Mesenchymal stem cell (in vitro differentiated cells and primary cell): ENCODE data around the gene GET4.

ENCODE experiments used
- DNase-seq: peaks from one replicate; pipeline ENCODE4 v3.0.0-alpha.2; 2013
- H2AFZ ChIP-seq: one replicate; pipeline ENCODE4 v1.6.1; 2013; ENCODE audit warnings: low read depth, mild to moderate bottlenecking, control low read depth, inconsistent platforms, low read length, moderate library complexity
- H2AK5ac ChIP-seq: 2 replicates; pipeline ENCODE4 v1.6.1; 2013; ENCODE audit warnings: low read length, moderate library complexity, mild to moderate bottlenecking, inconsistent platforms; ENCODE audit not compliant: severe bottlenecking
- H2BK120ac ChIP-seq: one replicate; pipeline ENCODE4 v1.6.1; 2013; ENCODE audit warnings: low read depth, mild to moderate bottlenecking, inconsistent platforms, low read length, moderate library complexity
- H2BK12ac ChIP-seq, 2 experiments: one replicate each; pipeline ENCODE4 v1.6.1; 2013; ENCODE audit warnings: inconsistent platforms in 2 of 2, low read length in 2 of 2, mild to moderate bottlenecking in 2 of 2, moderate library complexity in 2 of 2, control low read depth in 1 of 2
- H2BK15ac ChIP-seq: one replicate; pipeline ENCODE4 v1.6.1; 2013; ENCODE audit warnings: mild to moderate bottlenecking, low read depth, inconsistent platforms; ENCODE audit not compliant: poor library complexity, severe bottlenecking
- H2BK5ac ChIP-seq: 2 replicates; pipeline ENCODE4 v1.6.1; 2013; ENCODE audit warnings: low read depth, mild to moderate bottlenecking, low read length, control low read depth, inconsistent platforms; ENCODE audit not compliant: poor library complexity, severe bottlenecking
- H3K14ac ChIP-seq, 2 experiments: one replicate each; pipeline ENCODE4 v1.6.1; 2013; ENCODE audit warnings: inconsistent platforms in 2 of 2, low read length in 2 of 2, control low read depth in 1 of 2, mild to moderate bottlenecking in 1 of 2, moderate library complexity in 1 of 2
- H3K18ac ChIP-seq, 2 experiments: one replicate each; pipeline ENCODE4 v1.6.1; 2013; ENCODE audit warnings: inconsistent platforms in 2 of 2, low read length in 2 of 2, control low read depth in 1 of 2, low read depth in 1 of 2, mild to moderate bottlenecking in 1 of 2
- H3K23ac ChIP-seq, 2 experiments: one replicate each; pipeline ENCODE4 v1.6.1; 2013; ENCODE audit warnings: inconsistent platforms in 2 of 2, low read length in 2 of 2, mild to moderate bottlenecking in 2 of 2, moderate library complexity in 2 of 2, control low read depth in 1 of 2
- H3K27ac ChIP-seq: 2 replicates; pipeline ENCODE4 v1.5.1; 2013; ENCODE audit warnings: mild to moderate bottlenecking, moderate library complexity, low read length, control low read depth, inconsistent platforms; ENCODE audit not compliant: poor library complexity, severe bottlenecking
- H3K27me3 ChIP-seq, 2 experiments: 2 replicates each; pipeline versions ENCODE4 v1.6.1 to v1.7.0; 2013; ENCODE audit warnings: low read length in 2 of 2, mild to moderate bottlenecking in 2 of 2, moderate library complexity in 2 of 2, control low read depth in 1 of 2, inconsistent platforms in 1 of 2; ENCODE audit not compliant: control insufficient read depth in 1 of 2, insufficient read depth in 1 of 2
- H3K36me3 ChIP-seq, 2 experiments: 2 replicates each; pipeline versions ENCODE4 v1.6.1 to v1.7.0; 2013; ENCODE audit warnings: low read length in 2 of 2, control low read depth in 1 of 2, inconsistent platforms in 1 of 2, low read depth in 1 of 2, mild to moderate bottlenecking in 1 of 2; ENCODE audit not compliant: insufficient read depth in 2 of 2, control insufficient read depth in 1 of 2
- H3K4ac ChIP-seq, 2 experiments: one replicate each; pipeline ENCODE4 v1.6.1; 2013; ENCODE audit warnings: inconsistent platforms in 2 of 2, low read length in 2 of 2, mild to moderate bottlenecking in 2 of 2, moderate library complexity in 2 of 2, control low read depth in 1 of 2, low read depth in 1 of 2
- H3K4me1 ChIP-seq: 2 replicates; pipeline ENCODE4 v1.6.1; 2013; ENCODE audit warnings: low read depth, low read length, control low read depth; ENCODE audit not compliant: control insufficient read depth, insufficient read depth
- H3K4me2 ChIP-seq: 2 replicates; pipeline ENCODE4 v1.6.1; 2013; ENCODE audit warnings: low read length, mild to moderate bottlenecking, inconsistent platforms; ENCODE audit not compliant: poor library complexity, severe bottlenecking
- H3K4me3 ChIP-seq, 2 experiments: 2 replicates each; pipeline versions ENCODE4 v1.5.1 to v1.7.0; 2013; ENCODE audit warnings: low read length in 2 of 2, mild to moderate bottlenecking in 2 of 2, control low read depth in 1 of 2, low read depth in 1 of 2; ENCODE audit not compliant: insufficient read depth in 1 of 2
- H3K79me1 ChIP-seq: replicated peaks from 2 replicates; pipeline ENCODE4 v1.6.1; 2013; ENCODE audit warnings: mild to moderate bottlenecking, control low read depth, low read length, inconsistent platforms; ENCODE audit not compliant: poor library complexity, severe bottlenecking
- H3K9ac ChIP-seq: 2 replicates; pipeline ENCODE4 v1.7.0; 2013; ENCODE audit warnings: mild to moderate bottlenecking, low read length, moderate library complexity
- H3K9me3 ChIP-seq: 2 replicates; pipeline ENCODE4 v1.7.0; 2013; ENCODE audit warnings: mild to moderate bottlenecking, low read length; ENCODE audit not compliant: control insufficient read depth
- H4K8ac ChIP-seq: one replicate; pipeline ENCODE4 v1.6.1; 2013; ENCODE audit warnings: inconsistent platforms, mild to moderate bottlenecking, low read length, moderate library complexity
- H4K91ac ChIP-seq: one replicate; pipeline ENCODE4 v1.6.1; 2013; ENCODE audit warnings: mild to moderate bottlenecking, low read length, inconsistent platforms
- WGBS: methylation state at CpG from one replicate; pipeline ENCODE4 v1.1.7; 2013; ENCODE audit warnings: mixed read lengths; 5-methylcytosine and 5-hydroxymethylcytosine counted together

The GET4 gene

DNA sequence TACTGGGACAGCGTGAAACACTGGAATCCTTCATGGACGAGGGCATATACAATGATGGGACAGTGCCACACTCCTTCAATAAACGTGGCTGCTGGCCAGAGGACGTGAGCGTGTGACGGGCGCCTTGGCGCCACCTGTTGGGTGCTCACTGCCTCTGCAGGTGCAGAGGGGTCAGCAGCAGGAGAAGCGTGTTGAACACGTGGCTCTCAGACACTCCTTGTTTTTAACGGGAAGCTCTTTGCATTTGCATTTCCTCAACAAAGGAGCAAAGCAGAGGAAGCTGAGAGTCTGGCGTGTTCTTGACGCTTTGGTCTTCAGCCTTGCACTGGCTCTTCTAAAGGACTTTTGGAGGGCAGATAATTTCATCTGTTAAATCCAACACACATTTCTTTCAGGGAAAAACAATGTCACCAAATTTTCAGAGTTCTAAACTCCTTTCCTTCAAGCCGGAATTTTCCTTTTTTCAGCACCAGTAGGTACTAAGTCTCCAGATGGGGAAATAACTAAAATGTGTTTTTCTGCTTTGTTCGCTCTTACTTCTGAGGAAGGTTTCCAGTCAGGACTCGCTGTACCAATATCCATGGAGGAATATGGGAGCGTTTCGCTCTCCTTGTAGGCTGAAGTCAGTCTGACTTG is 2.9 kb upstream of the GET4 start:
- WGBS = 37% methylated on average over 18 of the region's 18 CpGs
- no peak overlapping the region for H3K4me2 ChIP-seq

DNA sequence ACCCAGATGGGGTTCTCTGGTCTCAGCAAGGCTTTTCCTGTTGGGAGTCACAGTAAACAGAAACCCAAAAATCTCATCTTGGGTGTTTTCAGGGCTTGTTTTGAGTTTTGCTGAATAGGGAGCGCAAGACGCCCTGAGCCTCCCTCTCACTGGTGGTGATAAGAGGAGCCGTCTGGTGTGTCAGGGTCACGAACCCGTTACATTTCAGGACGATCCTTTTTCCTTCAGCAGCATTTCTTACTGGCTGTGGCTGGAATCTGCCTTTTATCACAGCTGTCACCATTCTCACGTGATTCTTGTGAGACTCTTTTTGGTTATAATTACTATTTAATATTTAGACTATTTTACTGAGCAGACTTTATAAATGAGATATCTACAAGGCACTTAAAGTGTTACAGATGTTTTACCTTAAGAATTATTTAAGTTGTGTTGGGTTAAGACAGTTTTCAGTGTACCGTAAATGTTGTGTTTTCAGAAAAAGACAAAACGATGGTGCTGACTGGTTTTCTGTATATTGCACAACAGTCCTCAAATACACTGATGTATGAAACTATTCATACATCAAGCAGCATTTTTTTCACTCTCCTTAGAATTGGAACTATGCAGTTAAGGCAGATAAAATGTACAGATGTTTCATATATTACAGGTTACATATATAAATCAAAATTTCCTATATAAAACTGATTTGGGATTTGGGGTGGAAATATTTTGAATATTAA is 2.2 kb upstream of the GET4 start:
- H2BK12ac ChIP-seq = no peak overlapping the region
- peak overlapping the region; percentile 61 for H3K9ac ChIP-seq
- no peak overlapping the region for H3K27ac ChIP-seq
- 45% methylated on average over 7 of the region's 9 CpGs for WGBS
- no peak overlapping the region for H3K4me3 ChIP-seq
- H2BK15ac ChIP-seq = peak overlapping the region; percentile 54
- peaks cover 12% of the 10 kb centered on the region for H3K4me1 ChIP-seq
- H3K79me1 ChIP-seq = peaks cover 17% of the 10 kb centered on the region
- H2BK120ac ChIP-seq = no peak overlapping the region
- H4K8ac ChIP-seq = no peak overlapping the region
- no peaks in the 10 kb centered on the region for H3K9me3 ChIP-seq
- H3K4me2 ChIP-seq = no peak overlapping the region
- H2AFZ ChIP-seq = no peak overlapping the region
- H2BK5ac ChIP-seq = no peak overlapping the region
- peak overlapping the region; percentile 85 for H2AK5ac ChIP-seq
- no peak overlapping the region for H4K91ac ChIP-seq
- H3K27me3 ChIP-seq = no peaks in the 10 kb centered on the region
- peak overlapping the region in 1 of 2 experiments; percentile 47 for H3K18ac ChIP-seq
- no peak overlapping the region for H3K14ac ChIP-seq
- H3K4ac ChIP-seq = no peak overlapping the region
- no peak overlapping the region for H3K23ac ChIP-seq
- H3K36me3 ChIP-seq = peaks cover 37 to 59% of the 10 kb centered on the region in 2 experiments
- peak; percentile 87 for DNase-seq

More for the DNA sequence above, 2.9 kb upstream of the GET4 start:
- Histone ChIP-seq H3K18ac (peak overlapping the region; percentile 37 to 47), H4K8ac (no peak overlapping the region), H3K27me3 (no peaks in the 10 kb centered on the region), H3K9me3 (no peaks in the 10 kb centered on the region), H2BK12ac (peak overlapping the region in 1 of 2 experiments; percentile 35), H2AFZ (no peak overlapping the region), H3K4me1 (peaks cover 10% of the 10 kb centered on the region), H2AK5ac (peak overlapping the region; percentile 85), H2BK120ac (no peak overlapping the region), H3K9ac (peak overlapping the region; percentile 61), H3K4ac (no peak overlapping the region), H2BK5ac (no peak overlapping the region), H3K23ac (no peak overlapping the region), H3K14ac (no peak overlapping the region), H3K36me3 (peaks cover 35 to 63% of the 10 kb centered on the region in 2 experiments), H2BK15ac (peak overlapping the region; percentile 54), H3K79me1 (peaks cover 19% of the 10 kb centered on the region), H3K27ac (no peak overlapping the region), H4K91ac (no peak overlapping the region), H3K4me3 (no peak overlapping the region)
- peak; percentile 80 for DNase-seq

DNA sequence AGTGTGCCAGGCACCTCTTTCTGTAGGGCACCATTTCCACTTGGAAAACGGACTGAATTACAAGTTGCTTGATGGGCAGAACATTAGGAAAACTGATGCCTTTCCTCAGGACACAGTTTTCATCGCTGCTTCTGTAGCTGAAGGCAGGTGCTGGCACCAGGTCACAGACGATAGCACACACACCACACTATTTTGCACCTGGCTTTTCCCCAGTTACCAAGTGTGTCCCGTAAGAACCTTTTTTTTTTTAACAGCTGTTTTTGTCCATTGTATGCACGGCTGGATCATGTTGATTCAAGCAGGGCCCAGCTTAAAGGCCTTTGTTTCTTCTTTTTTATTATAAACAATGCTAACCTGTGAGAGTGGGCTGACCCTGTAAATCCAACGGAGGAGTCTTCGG is 1.3 kb upstream of the GET4 start:
- Histone ChIP-seq H2BK12ac (peak overlapping the region; percentile 76 to 88), H3K4ac (peak overlapping the region in 1 of 2 experiments; percentile 29), H3K4me3 (no peak overlapping the region), H3K79me1 (peaks cover 13% of the 10 kb centered on the region), H4K91ac (peak overlapping the region; percentile 83), H2BK15ac (peak overlapping the region; percentile 87), H3K23ac (no peak overlapping the region), H3K4me2 (no peak overlapping the region), H2AK5ac (peak overlapping the region; percentile 79), H3K14ac (no peak overlapping the region), H4K8ac (peak overlapping the region; percentile 90), H3K27me3 (no peaks in the 10 kb centered on the region), H2AFZ (no peak overlapping the region), H3K9me3 (no peaks in the 10 kb centered on the region), H3K27ac (no peak overlapping the region), H3K18ac (peak overlapping the region; percentile 58 to 73), H3K9ac (peak overlapping the region; percentile 86), H2BK120ac (peak overlapping the region; percentile 82), H3K4me1 (peaks cover 14% of the 10 kb centered on the region), H2BK5ac (no peak overlapping the region), H3K36me3 (peaks cover 32 to 51% of the 10 kb centered on the region in 2 experiments)
- no peak for DNase-seq
- 94% methylated on average over 6 of the region's 7 CpGs for WGBS

DNA sequence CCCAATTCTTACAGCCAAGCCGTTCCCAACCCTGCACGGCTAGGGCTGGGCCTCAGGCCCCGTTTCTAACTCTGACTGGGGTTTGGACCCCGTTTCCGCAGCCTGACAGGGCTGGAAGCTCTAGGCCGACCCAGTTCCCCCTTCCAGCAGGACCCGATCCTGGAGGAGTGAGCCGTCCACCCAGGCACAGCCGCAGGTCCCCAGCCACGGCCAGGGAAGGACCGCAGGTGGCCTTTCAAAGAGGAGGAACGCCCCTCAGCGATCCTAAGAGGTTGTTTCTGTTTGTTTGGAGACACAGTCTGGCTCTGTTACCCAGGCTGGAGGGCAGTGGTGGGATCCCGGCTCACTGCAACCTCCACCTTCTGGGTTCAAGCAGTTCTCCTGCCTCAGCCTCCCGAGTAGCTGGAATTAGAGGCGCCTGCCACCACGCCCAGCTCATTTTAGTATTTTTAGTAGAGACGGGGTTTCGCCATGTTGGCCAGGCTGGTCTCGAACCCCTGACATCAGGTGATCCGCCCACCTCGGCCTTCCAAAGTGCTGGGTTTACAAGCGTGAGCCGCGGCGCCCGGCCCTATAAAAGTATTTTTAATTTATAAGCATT is 778 bp upstream of the GET4 start:
- H4K8ac ChIP-seq = peak overlapping the region; percentile 99
- WGBS = 98% methylated on average over 19 of the region's 27 CpGs
- H3K9me3 ChIP-seq = no peaks in the 10 kb centered on the region
- DNase-seq = no peak
- peaks cover 16% of the 10 kb centered on the region for H3K4me1 ChIP-seq
- peak overlapping the region; percentile 94 for H4K91ac ChIP-seq
- H3K14ac ChIP-seq = no peak overlapping the region
- no peak overlapping the region for H2AFZ ChIP-seq
- peak overlapping the region; percentile 87 for H2BK15ac ChIP-seq
- H3K27me3 ChIP-seq = no peaks in the 10 kb centered on the region
- H3K4ac ChIP-seq = peak overlapping the region; percentile 77 to 97
- no peak overlapping the region for H3K23ac ChIP-seq
- H2AK5ac ChIP-seq = peak overlapping the region; percentile 79
- H3K9ac ChIP-seq = peak overlapping the region; percentile 86
- peak overlapping the region; percentile 63 to 73 for H3K18ac ChIP-seq
- peak overlapping the region; percentile 76 to 85 for H2BK12ac ChIP-seq
- no peak overlapping the region for H2BK5ac ChIP-seq
- peak overlapping the region; percentile 19 for H3K27ac ChIP-seq
- H3K4me3 ChIP-seq = peak overlapping the region; percentile 48 to 61
- peak overlapping the region; percentile 82 for H2BK120ac ChIP-seq
- H3K4me2 ChIP-seq = peak overlapping the region; percentile 59
- H3K36me3 ChIP-seq = peaks cover 28 to 46% of the 10 kb centered on the region in 2 experiments
- H3K79me1 ChIP-seq = peaks cover 11% of the 10 kb centered on the region
